ENCODE data around the gene HMOX2.

Gene HMOX2

DNA sequence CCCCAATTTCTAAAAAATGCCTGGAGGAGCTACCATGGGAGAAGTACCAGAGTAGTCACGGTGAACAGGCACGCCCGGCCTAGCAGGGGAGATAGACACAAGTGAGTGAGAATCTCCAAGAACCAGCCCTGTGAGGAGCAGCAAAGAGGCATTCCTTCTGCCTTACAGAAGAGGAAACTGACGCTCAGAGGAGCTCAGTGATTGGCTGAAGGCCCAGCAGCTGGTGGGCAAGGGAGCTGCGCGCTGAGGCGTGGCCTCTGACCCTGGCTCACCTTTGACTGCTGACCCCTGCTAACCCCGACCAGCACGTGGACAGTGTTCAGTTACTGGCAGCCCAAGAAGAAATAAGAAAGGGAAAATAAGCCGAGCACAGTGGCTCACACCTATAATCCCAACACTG lies 81.8 kb downstream of the HMOX2 start:
- DNase-seq (ENCODE audit: low read depth): no peak

Data from CMK (cell line).